GM18505 (cell line): ENCODE results near the gene TRIM54.

Source experiments
- ATAC-seq: cut with Tn5 transposase; IDR thresholded peaks from one replicate; pipeline ENCODE4 v1.9.1; 2021; ENCODE audit not compliant: unreplicated experiment
- POLR2A ChIP-seq: IDR thresholded peaks from 4 replicates; pipeline ENCODE4 v1.6.1; 2011; ENCODE audit warnings: borderline replicate concordance; ENCODE audit not compliant: insufficient read depth, insufficient read length; ENCODE audit errors: extremely low read depth

Gene TRIM54

GRCh38 chr2:27281855-27282559 lies at the start of gene TRIM54:
Gene TRIM54, plus strand, starts transcription at chr2:27282429. Its CDS starts 303 bp downstream, at chr2:27282732.
- TF ChIP-seq POLR2A = no peak
- ATAC-seq = no peak

GRCh38 chr2:27233341-27233740 lies 48.9 kb upstream of the TRIM54 start:
- TF ChIP-seq POLR2A = no peak
- no peak for ATAC-seq

GRCh38 chr2:27236136-27236535 lies 46.1 kb upstream of the TRIM54 start:
- no peak for ATAC-seq
- TF ChIP-seq POLR2A = no peak

GRCh38 chr2:27236626-27237025 lies 45.6 kb upstream of the TRIM54 start:
- no peak for TF ChIP-seq POLR2A
- no peak for ATAC-seq

- no peak for TF ChIP-seq POLR2A
These were observed 44.8 kb upstream of the TRIM54 start for GRCh38 chr2:27237341-27237945.

GRCh38 chr2:27238976-27239375 lies 43.3 kb upstream of the TRIM54 start:
- ATAC-seq = no peak
- TF ChIP-seq POLR2A = no peak

More at GRCh38 chr2:27237341-27237945, 44.8 kb upstream of the TRIM54 start:
- no peak for ATAC-seq

- no peak for ATAC-seq
- TF ChIP-seq POLR2A = no peak
These were observed 41.8 kb upstream of the TRIM54 start for GRCh38 chr2:27240406-27240805.

- ATAC-seq = no peak
- no peak for TF ChIP-seq POLR2A
These were observed 40.2 kb upstream of the TRIM54 start for GRCh38 chr2:27241761-27242613.

- no peak for TF ChIP-seq POLR2A
- no peak for ATAC-seq
These were observed 39.6 kb upstream of the TRIM54 start for GRCh38 chr2:27242614-27242951.

GRCh38 chr2:27243391-27244130 lies 38.7 kb upstream of the TRIM54 start:
- no peak for ATAC-seq
- TF ChIP-seq POLR2A = no peak

GRCh38 chr2:27245116-27245515 lies 37.1 kb upstream of the TRIM54 start:
- no peak for ATAC-seq
- no peak for TF ChIP-seq POLR2A

- no peak for ATAC-seq
- TF ChIP-seq POLR2A = no peak
These were observed 36.6 kb upstream of the TRIM54 start for GRCh38 chr2:27245626-27246025.

GRCh38 chr2:27247893-27248292 lies 34.3 kb upstream of the TRIM54 start:
- no peak for TF ChIP-seq POLR2A
- no peak for ATAC-seq

GRCh38 chr2:27249159-27249890 lies 32.9 kb upstream of the TRIM54 start:
- ATAC-seq = no peak
- TF ChIP-seq POLR2A = no peak
